ENCODE measurements around the gene UXS1.

Gene UXS1

GRCh38 chr2:106054880-106055655 is 139.0 kb downstream of the UXS1 start:
- DNase-seq (ENCODE audit: low read depth in 2 of 3, low spot score in 2 of 3) = no peak

GRCh38 chr2:106054321-106054720 is 139.8 kb downstream of the UXS1 start:
- no peak for DNase-seq (ENCODE audit: low read depth in 2 of 3, low spot score in 2 of 3)

GRCh38 chr2:106053581-106053980 is 140.5 kb downstream of the UXS1 start:
- DNase-seq (ENCODE audit: low read depth in 2 of 3, low spot score in 2 of 3) = no peak

DNA sequence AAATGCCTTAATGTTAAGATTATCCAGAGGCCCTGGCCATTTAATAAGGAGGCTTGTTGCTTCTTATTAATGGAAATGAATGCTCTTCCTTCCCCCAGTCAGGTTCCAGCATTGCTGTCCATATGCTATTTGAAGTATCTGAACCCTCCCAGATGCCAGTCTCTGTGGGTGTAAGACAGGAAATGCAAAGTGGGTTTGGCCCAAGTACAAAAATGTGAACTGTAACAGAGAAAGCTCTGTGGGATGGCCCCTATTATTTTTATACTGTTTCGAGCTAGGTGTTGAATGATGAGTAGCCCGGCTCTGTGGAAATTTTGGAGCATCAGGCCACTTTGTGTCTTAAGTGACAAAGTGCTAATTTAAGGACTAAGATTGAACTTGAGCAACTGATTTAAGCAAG is 141.0 kb downstream of the UXS1 start:
- DNase-seq (ENCODE audit: low read depth in 2 of 3, low spot score in 2 of 3) = no peak

DNA sequence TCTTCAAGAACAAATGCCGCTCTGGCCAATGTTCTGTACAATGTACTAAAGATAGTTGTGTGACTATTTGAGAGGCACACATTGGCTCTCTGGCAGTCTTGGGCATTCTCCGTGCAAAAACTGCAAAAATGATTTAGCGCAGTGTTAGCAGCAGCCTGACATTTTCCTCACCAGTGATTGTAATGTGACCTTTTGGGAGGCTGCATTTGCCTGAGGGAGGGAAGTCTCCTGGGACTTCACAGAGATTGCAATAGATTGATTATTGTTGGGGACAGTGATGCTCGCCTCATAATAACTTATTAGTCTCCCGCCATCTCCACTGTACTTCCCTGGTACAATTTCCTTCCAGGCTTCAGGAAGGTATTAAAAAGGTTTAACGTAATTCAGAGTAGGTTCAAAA is 149.2 kb downstream of the UXS1 start:
- no peak for DNase-seq (ENCODE audit: low read depth in 2 of 3, low spot score in 2 of 3)

DNA sequence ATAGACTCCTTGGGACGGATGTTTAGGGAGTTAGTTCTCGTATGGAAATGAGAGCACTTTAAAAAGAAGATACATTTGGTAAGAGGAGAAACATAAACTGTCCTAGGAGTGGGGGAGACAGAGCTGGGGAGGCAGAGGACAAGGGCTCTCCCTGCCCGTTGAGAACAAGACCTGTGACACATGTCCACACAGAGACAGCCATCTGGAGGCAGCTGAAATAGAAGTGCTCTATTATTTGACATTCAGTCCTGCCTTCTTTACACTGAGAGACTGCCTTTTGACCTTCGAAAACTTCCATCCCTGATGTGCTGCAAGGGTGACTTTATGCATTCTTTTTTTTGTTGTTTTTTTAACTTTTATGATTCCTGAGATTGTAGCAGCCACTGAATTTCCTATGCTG is 150.1 kb downstream of the UXS1 start:
- DNase-seq (ENCODE audit: low read depth in 2 of 3, low spot score in 2 of 3) = no peak
